ENCODE data around the gene GABRG2.

Gene GABRG2

DNA sequence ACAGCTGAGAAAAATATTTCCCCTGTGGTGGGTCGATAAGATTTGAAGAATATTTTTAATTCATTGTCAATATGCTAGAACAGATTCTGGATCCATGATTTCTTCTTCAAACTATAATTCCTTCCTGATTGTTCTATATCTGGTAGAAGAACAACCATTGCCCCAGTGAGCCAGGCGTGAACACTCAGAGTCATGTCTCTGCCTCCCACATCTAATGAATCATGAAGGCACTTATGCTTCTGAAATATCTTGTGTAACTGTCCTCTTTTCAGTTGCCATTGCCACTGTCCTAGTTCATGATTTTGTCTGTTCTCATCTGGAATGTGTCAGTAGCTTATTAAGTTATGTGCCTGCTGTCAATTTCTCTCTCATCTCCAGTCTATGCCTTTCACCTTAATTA is 40.0 kb downstream of the GABRG2 start:
- TF ChIP-seq CEBPB (IDR thresholded peaks at IDR 0.05) (no peak), REST (IDR thresholded peaks at IDR 0.05; ENCODE audit: low read depth) (no peak), NFIC (IDR thresholded peaks at IDR 0.05) (no peak), FOXM1 (IDR thresholded peaks at IDR 0.05; ENCODE audit: borderline replicate concordance, low read depth) (no peak), USF1 (IDR thresholded peaks at IDR 0.05) (no peak), TEAD4 (IDR thresholded peaks at IDR 0.05) (no peak), CREB1 (IDR thresholded peaks at IDR 0.05; ENCODE audit: low read depth) (no peak), RAD21 (IDR thresholded peaks at IDR 0.05; ENCODE audit: low read depth) (no peak), YY1 (IDR thresholded peaks at IDR 0.05; ENCODE audit: low read depth) (no peak), TAF1 (IDR thresholded peaks at IDR 0.05; ENCODE audit: low read depth) (no peak), EGR1 (IDR thresholded peaks at IDR 0.05) (no peak), ZBTB7A (IDR thresholded peaks at IDR 0.05; ENCODE audit: low read depth) (no peak), EP300 (IDR thresholded peaks at IDR 0.05; ENCODE audit: borderline replicate concordance) (no peak), TCF12 (IDR thresholded peaks at IDR 0.05; ENCODE audit: low read depth) (no peak)
- TF ChIP-seq, protein P1, sequence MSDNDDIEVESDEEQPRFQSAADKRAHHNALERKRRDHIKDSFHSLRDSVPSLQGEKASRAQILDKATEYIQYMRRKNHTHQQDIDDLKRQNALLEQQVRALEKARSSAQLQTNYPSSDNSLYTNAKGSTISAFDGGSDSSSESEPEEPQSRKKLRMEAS (IDR thresholded peaks at IDR 0.05) = no peak

- TF ChIP-seq REST (IDR thresholded peaks at IDR 0.05; ENCODE audit: low read depth) = no peak
- TF ChIP-seq, protein P1 (IDR thresholded peaks at IDR 0.05) = no peak
- no peak for TF ChIP-seq USF1 (IDR thresholded peaks at IDR 0.05)
Measured at GRCh38 chr5:162119801-162120200, 52.2 kb downstream of the GABRG2 start.

GRCh38 chr5:162128117-162128516 is 60.5 kb downstream of the GABRG2 start:
- no peak for TF ChIP-seq FOXM1 (IDR thresholded peaks at IDR 0.05; ENCODE audit: borderline replicate concordance, low read depth)
- no peak for TF ChIP-seq CEBPB (IDR thresholded peaks at IDR 0.05)
- no peak for TF ChIP-seq RAD21 (IDR thresholded peaks at IDR 0.05; ENCODE audit: low read depth)
- no peak for TF ChIP-seq EP300 (IDR thresholded peaks at IDR 0.05; ENCODE audit: borderline replicate concordance)
- TF ChIP-seq USF1 (IDR thresholded peaks at IDR 0.05) = no peak
- no peak for TF ChIP-seq YY1 (IDR thresholded peaks at IDR 0.05; ENCODE audit: low read depth)
- no peak for TF ChIP-seq CREB1 (IDR thresholded peaks at IDR 0.05; ENCODE audit: low read depth)
- no peak for TF ChIP-seq TEAD4 (IDR thresholded peaks at IDR 0.05)
- TF ChIP-seq NFIC (IDR thresholded peaks at IDR 0.05) = no peak
- TF ChIP-seq EGR1 (IDR thresholded peaks at IDR 0.05) = no peak
- no peak for TF ChIP-seq ZBTB7A (IDR thresholded peaks at IDR 0.05; ENCODE audit: low read depth)
- TF ChIP-seq, protein P1 (IDR thresholded peaks at IDR 0.05) = no peak
- no peak for TF ChIP-seq TCF12 (IDR thresholded peaks at IDR 0.05; ENCODE audit: low read depth)

DNA sequence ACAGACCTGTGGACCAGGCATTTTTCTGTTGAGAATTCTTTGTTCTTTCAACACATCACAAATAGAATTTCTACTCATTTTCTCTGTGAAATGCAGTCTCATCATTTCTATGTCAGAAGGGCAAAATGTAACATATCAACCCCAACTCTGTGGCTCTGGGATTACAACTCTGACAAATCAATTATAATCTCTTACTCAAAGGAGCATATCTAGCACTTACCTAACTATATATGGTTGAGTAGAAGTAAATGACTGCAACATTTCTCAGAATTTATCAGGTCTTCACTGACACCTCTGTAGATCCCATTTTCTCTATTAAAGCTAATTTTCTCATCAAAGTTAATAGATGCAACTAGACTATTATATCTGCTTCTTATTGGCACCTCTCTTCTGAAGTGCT is 64.8 kb downstream of the GABRG2 start:
- TF ChIP-seq EP300 (IDR thresholded peaks at IDR 0.05; ENCODE audit: borderline replicate concordance) (no peak), CREB1 (IDR thresholded peaks at IDR 0.05; ENCODE audit: low read depth) (no peak), RAD21 (IDR thresholded peaks at IDR 0.05; ENCODE audit: low read depth) (no peak), NFIC (IDR thresholded peaks at IDR 0.05) (no peak), EGR1 (IDR thresholded peaks at IDR 0.05) (no peak), TEAD4 (IDR thresholded peaks at IDR 0.05) (no peak), USF1 (IDR thresholded peaks at IDR 0.05) (no peak)
- TF ChIP-seq, protein P1 (IDR thresholded peaks at IDR 0.05) = no peak

DNA sequence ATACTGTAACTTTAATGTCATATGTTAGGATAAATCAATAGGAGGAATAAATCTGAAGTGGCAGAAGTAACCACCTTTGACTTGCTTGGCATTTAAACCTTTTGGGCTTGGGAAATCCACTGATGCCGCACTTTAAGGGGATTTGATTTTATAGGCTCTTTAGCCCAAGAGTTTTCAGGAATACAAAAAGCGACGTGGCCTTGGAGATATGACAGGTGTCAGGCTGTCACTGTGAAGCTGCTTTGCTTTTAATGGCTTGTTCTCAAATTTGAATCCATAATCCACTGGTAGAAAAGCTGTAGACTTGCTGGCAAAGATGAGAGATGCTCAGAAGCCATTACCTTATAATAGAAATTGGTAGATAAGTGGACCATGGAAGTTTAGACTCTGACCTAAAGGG is 71.6 kb downstream of the GABRG2 start:
- TF ChIP-seq TCF12 (IDR thresholded peaks at IDR 0.05; ENCODE audit: low read depth) (no peak), NFIC (IDR thresholded peaks at IDR 0.05) (no peak), USF1 (IDR thresholded peaks at IDR 0.05) (no peak), EGR1 (IDR thresholded peaks at IDR 0.05) (no peak), CREB1 (IDR thresholded peaks at IDR 0.05; ENCODE audit: low read depth) (no peak), REST (IDR thresholded peaks at IDR 0.05; ENCODE audit: low read depth) (no peak), TEAD4 (IDR thresholded peaks at IDR 0.05) (no peak)
